ENCODE data around the gene GALK2.

The GALK2 gene

DNA sequence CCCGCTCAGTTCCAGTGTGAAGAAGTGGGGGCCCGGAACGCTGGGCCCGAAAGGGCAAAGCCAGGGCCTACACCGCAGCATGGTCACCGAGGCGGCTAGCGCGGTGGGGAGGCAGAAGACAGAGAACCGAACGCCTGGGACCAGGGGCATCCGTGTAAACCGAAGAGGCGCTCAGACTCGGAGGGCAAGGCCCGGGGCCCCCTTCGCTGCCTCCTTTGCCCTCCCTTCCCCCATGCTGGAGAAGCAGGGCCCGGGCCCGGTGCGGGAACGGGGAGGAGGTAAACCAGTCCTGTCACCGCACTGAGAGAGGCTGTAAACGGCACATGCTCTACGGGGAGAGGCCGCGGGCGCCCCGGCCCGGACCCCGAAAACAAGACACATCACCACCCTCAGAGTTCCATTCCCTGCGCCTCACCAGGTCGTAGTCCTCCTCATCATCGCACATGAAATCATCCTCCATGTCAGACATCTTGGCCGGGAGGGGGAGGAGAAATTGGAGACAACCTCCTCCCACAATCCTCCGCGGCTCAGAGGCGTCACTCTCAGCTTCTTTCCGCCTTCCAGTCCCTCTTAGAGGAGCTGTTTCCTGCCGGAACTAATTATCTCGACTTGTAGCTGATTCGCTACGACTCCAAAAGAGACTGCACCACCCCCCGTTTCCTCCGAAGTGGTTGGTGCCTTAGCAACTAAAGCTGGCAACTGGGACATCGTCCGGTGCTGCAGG is 14.8 kb upstream of the GALK2 start, which contains the start of gene COPS2:
COPS2 (minus strand) TSS at position 490 of the 724 bp plus-strand sequence; CDS start at position 469, 21 bp downstream.
- TF ChIP-seq TAF1 (IDR thresholded peaks at IDR 0.05; ENCODE audit: borderline replicate concordance, insufficient read depth, low read length) (peak; percentile 91), SIN3A (IDR thresholded peaks at IDR 0.05; ENCODE audit: borderline replicate concordance, insufficient read depth, low read length) (peak; percentile 90; the same call in 1 of the 2 replicates), POLR2AphosphoS5 (IDR thresholded peaks at IDR 0.05; ENCODE audit: low read depth, low read length) (peak; percentile 87), FOXP2 (optimal IDR thresholded peaks at IDR 0.05; ENCODE audit: borderline replicate concordance, extremely low read depth, extremely low read length, insufficient read depth) (no peak)
- TF ChIP-seq, protein P1, sequence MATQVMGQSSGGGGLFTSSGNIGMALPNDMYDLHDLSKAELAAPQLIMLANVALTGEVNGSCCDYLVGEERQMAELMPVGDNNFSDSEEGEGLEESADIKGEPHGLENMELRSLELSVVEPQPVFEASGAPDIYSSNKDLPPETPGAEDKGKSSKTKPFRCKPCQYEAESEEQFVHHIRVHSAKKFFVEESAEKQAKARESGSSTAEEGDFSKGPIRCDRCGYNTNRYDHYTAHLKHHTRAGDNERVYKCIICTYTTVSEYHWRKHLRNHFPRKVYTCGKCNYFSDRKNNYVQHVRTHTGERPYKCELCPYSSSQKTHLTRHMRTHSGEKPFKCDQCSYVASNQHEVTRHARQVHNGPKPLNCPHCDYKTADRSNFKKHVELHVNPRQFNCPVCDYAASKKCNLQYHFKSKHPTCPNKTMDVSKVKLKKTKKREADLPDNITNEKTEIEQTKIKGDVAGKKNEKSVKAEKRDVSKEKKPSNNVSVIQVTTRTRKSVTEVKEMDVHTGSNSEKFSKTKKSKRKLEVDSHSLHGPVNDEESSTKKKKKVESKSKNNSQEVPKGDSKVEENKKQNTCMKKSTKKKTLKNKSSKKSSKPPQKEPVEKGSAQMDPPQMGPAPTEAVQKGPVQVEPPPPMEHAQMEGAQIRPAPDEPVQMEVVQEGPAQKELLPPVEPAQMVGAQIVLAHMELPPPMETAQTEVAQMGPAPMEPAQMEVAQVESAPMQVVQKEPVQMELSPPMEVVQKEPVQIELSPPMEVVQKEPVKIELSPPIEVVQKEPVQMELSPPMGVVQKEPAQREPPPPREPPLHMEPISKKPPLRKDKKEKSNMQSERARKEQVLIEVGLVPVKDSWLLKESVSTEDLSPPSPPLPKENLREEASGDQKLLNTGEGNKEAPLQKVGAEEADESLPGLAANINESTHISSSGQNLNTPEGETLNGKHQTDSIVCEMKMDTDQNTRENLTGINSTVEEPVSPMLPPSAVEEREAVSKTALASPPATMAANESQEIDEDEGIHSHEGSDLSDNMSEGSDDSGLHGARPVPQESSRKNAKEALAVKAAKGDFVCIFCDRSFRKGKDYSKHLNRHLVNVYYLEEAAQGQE (IDR thresholded peaks at IDR 0.05; ENCODE audit: insufficient read depth in 1 of 2, low read depth in 2 of 2, low read length in 2 of 2), result peak; percentile 37 to 42; a peak in 1 of 4 replicates

DNA sequence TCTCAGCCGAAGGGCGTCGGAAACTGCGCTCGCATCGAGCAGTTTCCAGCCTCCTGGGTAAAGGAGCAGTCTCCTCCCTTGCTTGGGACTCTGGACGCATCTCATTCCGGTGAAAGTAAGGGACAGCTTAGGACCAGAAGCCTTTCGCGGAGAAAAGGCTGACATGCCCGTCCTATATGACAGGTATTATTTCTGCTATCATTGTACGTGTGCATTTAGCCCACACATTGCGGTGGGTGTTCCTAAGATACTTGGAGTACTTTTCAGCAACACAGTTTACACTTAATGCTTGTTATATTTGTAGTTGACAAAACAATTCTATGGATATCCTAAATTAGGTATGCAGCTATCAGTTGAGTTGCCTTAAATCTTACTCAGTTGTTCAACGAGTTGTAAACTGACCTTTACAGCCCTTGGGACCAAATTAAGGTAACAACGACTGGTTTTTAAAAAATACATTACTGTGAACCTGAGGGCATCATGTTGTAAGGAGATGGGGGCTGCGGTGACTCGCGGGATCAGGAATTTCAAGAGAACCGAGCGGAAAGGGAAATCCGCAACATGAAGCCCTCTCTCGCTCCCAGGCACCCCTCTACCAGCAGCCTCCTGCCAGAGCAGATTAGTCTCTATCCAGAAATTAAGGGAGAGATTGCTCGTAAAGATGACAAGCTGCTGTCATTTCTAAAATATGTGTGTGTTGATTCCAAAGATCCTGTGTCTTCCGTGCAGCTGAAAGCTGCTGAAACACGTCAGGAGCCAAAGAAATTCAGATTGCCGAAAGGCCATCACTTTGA is 14.0 kb upstream of the GALK2 start:
- TF ChIP-seq TAF1 (IDR thresholded peaks at IDR 0.05; ENCODE audit: borderline replicate concordance, insufficient read depth, low read length) (no peak), SIN3A (IDR thresholded peaks at IDR 0.05; ENCODE audit: borderline replicate concordance, insufficient read depth, low read length) (no peak), FOXP2 (optimal IDR thresholded peaks at IDR 0.05; ENCODE audit: borderline replicate concordance, extremely low read depth, extremely low read length, insufficient read depth) (no peak), POLR2AphosphoS5 (IDR thresholded peaks at IDR 0.05; ENCODE audit: low read depth, low read length) (no peak)
- TF ChIP-seq, protein P1 (IDR thresholded peaks at IDR 0.05; ENCODE audit: insufficient read depth in 1 of 2, low read depth in 2 of 2, low read length in 2 of 2), result no peak

DNA sequence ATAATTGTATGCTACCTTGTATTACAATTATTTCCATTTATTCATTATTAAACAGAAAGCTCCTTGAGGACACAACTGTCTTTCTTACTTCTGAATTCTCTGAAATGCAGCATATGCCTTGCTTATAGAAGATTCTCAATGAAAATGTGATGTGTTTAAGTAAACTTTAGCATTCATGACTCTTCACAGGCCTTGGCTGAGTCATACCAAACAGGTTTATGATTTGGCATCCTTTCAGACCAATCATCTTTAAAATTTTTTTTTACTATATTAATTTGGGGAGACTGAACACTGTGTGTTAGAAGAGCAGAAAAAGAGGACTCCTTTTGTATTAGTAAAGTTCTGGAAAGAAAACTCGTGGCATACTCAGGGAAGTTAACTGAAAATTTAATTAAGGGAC is 6.4 kb upstream of the GALK2 start:
- no peak for TF ChIP-seq FOXP2 (optimal IDR thresholded peaks at IDR 0.05; ENCODE audit: borderline replicate concordance, extremely low read depth, extremely low read length, insufficient read depth)
- TF ChIP-seq POLR2AphosphoS5 (IDR thresholded peaks at IDR 0.05; ENCODE audit: low read depth, low read length), result no peak
- no peak for TF ChIP-seq SIN3A (IDR thresholded peaks at IDR 0.05; ENCODE audit: borderline replicate concordance, insufficient read depth, low read length)
- TF ChIP-seq, protein P1 (IDR thresholded peaks at IDR 0.05; ENCODE audit: insufficient read depth in 1 of 2, low read depth in 2 of 2, low read length in 2 of 2), result no peak
- no peak for TF ChIP-seq TAF1 (IDR thresholded peaks at IDR 0.05; ENCODE audit: borderline replicate concordance, insufficient read depth, low read length)

DNA sequence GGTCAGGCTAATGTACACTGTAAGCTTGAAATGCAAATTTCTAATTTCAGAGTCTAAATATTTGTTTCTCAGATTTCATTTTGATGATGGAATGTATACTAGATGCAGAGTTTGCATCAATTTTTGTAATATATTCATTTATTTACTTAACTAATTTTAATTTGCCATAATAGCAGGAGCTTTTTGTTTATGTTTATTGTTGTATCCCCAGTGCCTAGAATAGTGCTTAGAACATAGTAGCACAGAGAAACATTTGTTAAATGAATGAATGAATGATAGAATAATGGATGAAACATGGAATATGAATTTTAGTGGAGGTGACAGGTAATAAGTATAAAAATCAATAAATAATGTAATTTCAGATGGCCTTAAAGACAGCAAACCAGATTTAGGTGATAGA is 5.2 kb upstream of the GALK2 start:
- no peak for TF ChIP-seq TAF1 (IDR thresholded peaks at IDR 0.05; ENCODE audit: borderline replicate concordance, insufficient read depth, low read length)
- TF ChIP-seq, protein P1 (IDR thresholded peaks at IDR 0.05; ENCODE audit: insufficient read depth in 1 of 2, low read depth in 2 of 2, low read length in 2 of 2), result no peak
